ENCODE measurements around the gene FSTL3.
"Not testable (repeated sequence)": the region's sequence is repeated elsewhere in the genome, so short reads cannot be mapped to it uniquely, and the experiment has no call there.

The FSTL3 gene

DNA sequence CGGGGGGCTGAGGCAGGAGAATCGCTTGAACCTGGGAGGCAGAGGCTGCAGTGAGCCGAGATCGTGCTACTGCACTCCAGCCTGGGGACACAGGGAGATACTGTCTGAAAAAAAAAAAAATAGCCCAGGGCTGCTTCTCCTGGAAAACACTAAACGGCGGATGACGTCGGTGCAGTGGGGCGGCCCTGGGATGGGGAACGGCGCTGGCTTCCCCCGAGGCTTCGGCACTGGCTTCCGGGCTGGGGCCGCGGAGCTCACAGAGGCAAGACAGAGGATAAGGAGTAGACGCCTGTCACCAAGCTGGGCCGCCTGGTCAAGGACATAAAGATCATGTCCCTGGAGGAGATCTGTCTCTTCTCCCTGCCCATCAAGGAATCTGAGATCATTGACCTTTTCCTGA, 14.0 kb downstream of the FSTL3 start:
- FAIRE-seq (no peak), DNase-seq (ENCODE audit: insufficient read length, low spot score) (no peak)
- TF ChIP-seq POLR2AphosphoS5 (IDR thresholded peaks at IDR 0.05; ENCODE audit: low read depth, low read length), result no peak
- TF ChIP-seq POU2F2 (IDR thresholded peaks at IDR 0.05; ENCODE audit: low read depth, low read length), result no peak
- no peak for TF ChIP-seq PAX5 (IDR thresholded peaks at IDR 0.05; ENCODE audit: insufficient read depth, low read length, severe bottlenecking)
- no peak for TF ChIP-seq SPI1 (IDR thresholded peaks at IDR 0.05; ENCODE audit: low read depth, low read length)
- no peak for TF ChIP-seq TAF1 (IDR thresholded peaks at IDR 0.05; ENCODE audit: low read depth, low read length)
- TF ChIP-seq POLR2A (IDR thresholded peaks at IDR 0.05; ENCODE audit: low read depth, low read length), result no peak

GRCh38 chr19:694481-695351, 18.5 kb downstream of the FSTL3 start:
- FAIRE-seq, result no peak
- TF ChIP-seq PAX5 (IDR thresholded peaks at IDR 0.05; ENCODE audit: insufficient read depth, low read length, severe bottlenecking), result no peak
- TF ChIP-seq POLR2A (IDR thresholded peaks at IDR 0.05; ENCODE audit: low read depth, low read length), result no peak
- no peak for TF ChIP-seq SPI1 (IDR thresholded peaks at IDR 0.05; ENCODE audit: low read depth, low read length)
- TF ChIP-seq TAF1 (IDR thresholded peaks at IDR 0.05; ENCODE audit: low read depth, low read length), result no peak
- no peak for TF ChIP-seq POU2F2 (IDR thresholded peaks at IDR 0.05; ENCODE audit: low read depth, low read length)
- TF ChIP-seq POLR2AphosphoS5 (IDR thresholded peaks at IDR 0.05; ENCODE audit: low read depth, low read length), result no peak
- DNase-seq (ENCODE audit: insufficient read length, low spot score), result no peak

- no peak for FAIRE-seq
- no peak for DNase-seq (ENCODE audit: insufficient read length, low spot score)
- TF ChIP-seq TAF1 (IDR thresholded peaks at IDR 0.05; ENCODE audit: low read depth, low read length) (no peak), POLR2A (IDR thresholded peaks at IDR 0.05; ENCODE audit: low read depth, low read length) (no peak), SPI1 (IDR thresholded peaks at IDR 0.05; ENCODE audit: low read depth, low read length) (no peak), POU2F2 (IDR thresholded peaks at IDR 0.05; ENCODE audit: low read depth, low read length) (no peak), PAX5 (IDR thresholded peaks at IDR 0.05; ENCODE audit: insufficient read depth, low read length, severe bottlenecking) (no peak), POLR2AphosphoS5 (IDR thresholded peaks at IDR 0.05; ENCODE audit: low read depth, low read length) (no peak)
Measured at GRCh38 chr19:695352-695949, 19.3 kb downstream of the FSTL3 start, which contains the start of gene PRSS57. Gene PRSS57 (minus strand): TSS chr19:695452. CDS start chr19:695430, 22 bp downstream.

DNA sequence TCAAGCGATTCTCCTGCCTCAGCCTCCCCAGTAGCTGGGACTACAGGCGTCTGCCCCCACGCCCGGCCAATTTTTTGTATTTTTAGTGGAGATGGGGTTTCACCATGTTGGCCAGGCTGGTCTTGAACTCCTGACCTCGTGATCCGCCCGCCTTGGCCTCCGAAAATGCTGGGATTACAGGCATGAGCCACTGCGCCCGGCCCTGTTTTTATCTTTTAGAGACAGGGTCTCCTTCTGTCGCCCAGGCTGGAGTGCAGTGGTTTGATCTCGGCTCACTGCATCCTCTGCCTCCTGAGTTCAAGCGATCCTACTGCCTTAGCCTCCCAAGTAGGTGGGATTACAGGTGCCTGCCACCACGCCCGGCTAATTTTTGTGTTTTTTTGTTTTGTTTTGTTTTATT, 22.3 kb downstream of the FSTL3 start:
- not testable (repeated sequence) for FAIRE-seq

GRCh38 chr19:699885-700284, 23.7 kb downstream of the FSTL3 start:
- FAIRE-seq; DNase-seq (ENCODE audit: insufficient read length, low spot score): not testable (repeated sequence)

More for the DNA sequence above, 22.3 kb downstream of the FSTL3 start:
- not testable (repeated sequence) for DNase-seq (ENCODE audit: insufficient read length, low spot score)

GRCh38 chr19:702847-703246, 26.7 kb downstream of the FSTL3 start:
- DNase-seq (ENCODE audit: insufficient read length, low spot score); FAIRE-seq: not testable (repeated sequence)

- DNase-seq (ENCODE audit: insufficient read length, low spot score) (no peak), FAIRE-seq (no peak)
- TF ChIP-seq PAX5 (IDR thresholded peaks at IDR 0.05; ENCODE audit: insufficient read depth, low read length, severe bottlenecking), result no peak
- no peak for TF ChIP-seq POU2F2 (IDR thresholded peaks at IDR 0.05; ENCODE audit: low read depth, low read length)
- no peak for TF ChIP-seq POLR2AphosphoS5 (IDR thresholded peaks at IDR 0.05; ENCODE audit: low read depth, low read length)
- no peak for TF ChIP-seq POLR2A (IDR thresholded peaks at IDR 0.05; ENCODE audit: low read depth, low read length)
- TF ChIP-seq TAF1 (IDR thresholded peaks at IDR 0.05; ENCODE audit: low read depth, low read length), result no peak
- no peak for TF ChIP-seq SPI1 (IDR thresholded peaks at IDR 0.05; ENCODE audit: low read depth, low read length)
Measured at GRCh38 chr19:703329-703650, 27.1 kb downstream of the FSTL3 start.

DNA sequence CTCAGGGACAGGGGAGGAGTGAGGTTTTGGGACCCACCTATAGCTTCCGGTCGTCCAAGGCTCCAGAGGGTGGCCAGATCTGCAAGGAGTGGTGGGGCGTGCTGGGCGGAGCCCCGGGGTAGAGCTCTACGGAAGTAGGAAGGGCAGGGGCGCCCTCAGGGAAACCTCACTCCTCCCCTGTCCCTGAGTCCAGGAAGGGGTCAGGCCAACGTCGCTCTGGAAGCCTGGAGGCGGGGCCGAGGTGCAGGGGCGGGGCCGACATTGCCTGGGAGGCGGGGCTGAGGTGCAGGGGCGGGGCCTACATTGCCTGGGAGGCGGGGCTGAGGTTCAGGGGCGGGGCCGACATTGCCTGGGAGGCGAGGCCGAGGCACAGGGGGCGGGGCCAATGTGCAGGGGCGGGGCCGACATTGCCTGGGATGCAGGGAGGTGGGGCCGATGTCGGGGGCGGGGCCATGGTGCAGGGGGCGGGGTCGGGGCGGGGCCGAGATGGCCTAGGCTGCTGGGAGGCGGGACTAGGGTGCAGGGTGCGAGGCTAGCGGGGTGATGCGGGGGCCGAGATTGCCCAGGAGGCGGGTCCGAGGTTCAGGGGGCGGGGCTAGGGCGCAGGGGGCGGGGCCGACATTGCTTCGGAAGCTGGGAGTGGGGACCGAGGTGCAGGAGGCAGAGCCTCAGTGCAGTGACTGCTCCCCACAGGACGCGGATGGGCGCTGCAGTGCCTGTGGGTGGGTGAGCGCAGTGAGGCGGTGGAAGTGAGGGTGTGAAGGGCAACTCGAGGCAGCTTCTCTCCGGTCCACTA, 27.7 kb downstream of the FSTL3 start:
- FAIRE-seq, result no peak

DNA sequence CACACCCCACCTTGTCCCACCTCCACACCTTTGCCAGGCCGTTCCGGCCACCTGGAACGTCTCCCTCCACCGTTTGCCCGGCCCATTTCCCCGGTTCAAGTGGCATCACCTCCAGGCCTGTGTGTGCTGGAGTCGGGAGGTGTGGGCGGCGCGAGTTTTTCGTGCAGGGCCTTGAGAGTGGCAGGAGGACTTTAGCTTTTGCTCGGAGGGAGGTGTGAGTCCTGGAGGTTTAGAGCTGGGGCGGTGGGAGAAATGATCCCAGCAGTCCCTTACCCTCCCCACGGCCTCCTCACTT, 28.2 kb downstream of the FSTL3 start:
- DNase-seq (ENCODE audit: insufficient read length, low spot score), result no peak
- FAIRE-seq, result no peak
- TF ChIP-seq SPI1 (IDR thresholded peaks at IDR 0.05; ENCODE audit: low read depth, low read length), result no peak
- TF ChIP-seq POU2F2 (IDR thresholded peaks at IDR 0.05; ENCODE audit: low read depth, low read length), result no peak
- no peak for TF ChIP-seq POLR2A (IDR thresholded peaks at IDR 0.05; ENCODE audit: low read depth, low read length)
- TF ChIP-seq POLR2AphosphoS5 (IDR thresholded peaks at IDR 0.05; ENCODE audit: low read depth, low read length), result no peak
- no peak for TF ChIP-seq PAX5 (IDR thresholded peaks at IDR 0.05; ENCODE audit: insufficient read depth, low read length, severe bottlenecking)
- no peak for TF ChIP-seq TAF1 (IDR thresholded peaks at IDR 0.05; ENCODE audit: low read depth, low read length)

More for the DNA sequence above, 27.7 kb downstream of the FSTL3 start:
- DNase-seq (ENCODE audit: insufficient read length, low spot score), result peak; percentile 69
- TF ChIP-seq POU2F2 (IDR thresholded peaks at IDR 0.05; ENCODE audit: low read depth, low read length) (no peak), TAF1 (IDR thresholded peaks at IDR 0.05; ENCODE audit: low read depth, low read length) (no peak)
